ENCODE data around the gene PARD3.

DNA sequence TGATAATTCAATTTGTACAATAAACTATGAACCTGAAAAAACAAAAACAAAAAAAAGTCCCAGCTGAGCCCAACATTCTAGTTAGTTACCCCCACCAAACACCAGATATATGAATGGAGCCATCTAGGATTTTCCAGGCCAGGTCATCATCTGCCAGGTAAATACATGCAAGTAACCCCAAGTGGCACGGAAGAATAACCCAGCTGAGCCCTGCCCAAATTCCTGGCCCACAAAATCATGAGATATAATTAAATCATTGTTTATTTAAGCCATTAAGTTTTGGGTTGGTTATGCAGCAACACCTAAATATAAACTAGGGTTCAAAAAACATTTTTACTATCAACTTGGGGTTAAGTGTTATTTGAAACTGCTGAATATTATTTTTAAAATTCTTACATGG lies 19.0 kb downstream of the PARD3 start:
- TF ChIP-seq EZH2phosphoT487 (conservative IDR thresholded peaks at IDR 0.05; ENCODE audit: low read length) = no peak
- no peak for TF ChIP-seq CTCF (IDR thresholded peaks at IDR 0.05; ENCODE audit: insufficient read depth, low read length, poor library complexity, severe bottlenecking)
